ENCODE results near the gene NECTIN2.

DNA sequence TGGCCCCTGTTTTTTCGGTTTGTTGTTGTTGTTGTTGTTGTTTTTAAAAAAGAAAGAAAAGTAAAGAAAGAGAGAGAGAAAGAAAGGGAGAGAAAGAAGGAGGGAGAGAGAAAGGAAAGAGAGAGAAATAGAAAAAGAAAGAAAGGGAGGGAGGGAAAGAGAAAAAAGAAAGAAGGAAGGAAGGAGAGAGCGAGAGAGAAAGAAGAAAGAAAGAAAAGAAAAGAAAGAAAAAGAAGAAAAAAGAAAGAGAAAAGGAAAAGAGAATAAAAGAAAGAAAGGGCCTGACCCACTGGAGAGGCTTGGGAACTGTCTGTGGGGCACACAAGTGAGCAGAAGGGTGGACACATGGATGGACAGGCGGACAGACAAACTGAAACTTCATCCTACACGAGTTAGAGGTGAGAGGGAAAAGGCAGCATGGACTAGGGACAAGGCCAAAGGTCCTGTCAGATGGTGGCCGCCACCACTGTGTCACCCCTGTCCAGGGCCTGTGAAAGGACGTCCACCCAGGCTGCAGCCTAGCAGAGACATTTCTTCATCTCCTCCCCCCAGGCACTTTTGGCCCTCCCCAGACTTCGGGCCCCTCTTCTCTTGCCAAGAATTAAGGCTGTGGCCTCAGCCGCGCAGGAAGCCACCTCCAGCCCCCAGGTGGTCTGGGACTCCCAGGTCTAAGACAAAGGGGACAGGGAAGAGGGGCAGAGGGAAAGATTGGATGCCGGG is 46.3 kb upstream of the NECTIN2 start:
- TF ChIP-seq, protein P1, sequence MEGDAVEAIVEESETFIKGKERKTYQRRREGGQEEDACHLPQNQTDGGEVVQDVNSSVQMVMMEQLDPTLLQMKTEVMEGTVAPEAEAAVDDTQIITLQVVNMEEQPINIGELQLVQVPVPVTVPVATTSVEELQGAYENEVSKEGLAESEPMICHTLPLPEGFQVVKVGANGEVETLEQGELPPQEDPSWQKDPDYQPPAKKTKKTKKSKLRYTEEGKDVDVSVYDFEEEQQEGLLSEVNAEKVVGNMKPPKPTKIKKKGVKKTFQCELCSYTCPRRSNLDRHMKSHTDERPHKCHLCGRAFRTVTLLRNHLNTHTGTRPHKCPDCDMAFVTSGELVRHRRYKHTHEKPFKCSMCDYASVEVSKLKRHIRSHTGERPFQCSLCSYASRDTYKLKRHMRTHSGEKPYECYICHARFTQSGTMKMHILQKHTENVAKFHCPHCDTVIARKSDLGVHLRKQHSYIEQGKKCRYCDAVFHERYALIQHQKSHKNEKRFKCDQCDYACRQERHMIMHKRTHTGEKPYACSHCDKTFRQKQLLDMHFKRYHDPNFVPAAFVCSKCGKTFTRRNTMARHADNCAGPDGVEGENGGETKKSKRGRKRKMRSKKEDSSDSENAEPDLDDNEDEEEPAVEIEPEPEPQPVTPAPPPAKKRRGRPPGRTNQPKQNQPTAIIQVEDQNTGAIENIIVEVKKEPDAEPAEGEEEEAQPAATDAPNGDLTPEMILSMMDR (IDR thresholded peaks at IDR 0.05; ENCODE audit: poor library complexity): no peak
- TF ChIP-seq EZH2 (IDR thresholded peaks at IDR 0.05; ENCODE audit: borderline replicate concordance): no peak

All from hepatocyte (in vitro differentiated cells).